ENCODE data around the gene NFILZ.
A peak's percentile ranks its signal among the peaks of the same experiment; 100 is the strongest.

Gene NFILZ, protein sequence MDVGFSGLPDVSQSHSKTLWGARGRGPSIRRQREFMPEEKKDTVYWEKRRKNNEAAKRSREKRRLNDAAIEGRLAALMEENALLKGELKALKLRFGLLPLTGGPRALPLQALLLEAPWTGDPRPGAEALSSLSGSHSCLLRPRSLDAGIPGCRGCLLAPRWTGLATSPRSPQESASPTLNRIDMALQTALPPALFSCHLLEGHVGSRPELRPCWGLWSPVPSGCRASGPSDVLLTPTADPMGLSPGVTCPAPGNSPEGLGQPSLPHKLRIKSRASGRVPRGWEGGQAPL

DNA sequence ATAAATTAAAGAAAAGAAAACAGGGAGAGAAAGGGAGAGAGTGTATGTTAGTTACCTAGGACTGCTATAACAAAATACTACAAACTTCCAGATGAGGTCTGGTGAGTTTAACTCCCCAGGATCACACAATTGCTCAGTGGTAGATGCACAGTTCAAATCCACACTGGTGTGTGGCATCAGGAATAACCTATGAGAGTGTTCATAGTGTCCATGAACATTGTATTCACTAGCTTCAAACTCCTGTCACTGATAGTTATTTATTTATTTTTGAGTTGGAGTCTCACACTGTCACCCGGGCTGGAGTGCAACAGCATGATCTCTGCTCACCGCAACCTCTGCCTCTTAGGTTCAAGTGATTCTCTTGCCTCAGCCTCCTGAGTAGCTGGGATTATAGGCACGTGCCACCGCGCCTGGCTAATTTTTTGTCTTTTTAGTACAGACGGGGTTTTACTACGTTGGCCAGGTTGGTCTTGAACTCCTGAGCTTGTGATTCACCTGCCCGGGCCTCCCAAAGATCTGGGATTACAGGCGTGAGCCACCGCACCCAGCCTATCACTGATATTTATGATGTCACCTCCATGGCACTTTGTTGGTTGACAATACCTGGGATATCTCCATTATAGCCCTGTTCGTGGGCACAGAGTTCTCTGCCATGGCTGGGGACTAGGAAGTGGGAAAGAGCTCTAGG, at the start of gene NFILZ:
NFILZ (plus strand) TSS at position 638 of the 688 bp plus-strand sequence. CDS start 46,133 bp downstream, outside the sequence.
- DNase-seq, result no peak

GRCh38 chr19:8580710-8581281, 49.6 kb upstream of the NFILZ start:
- intact Hi-C loops (cut with DNase I), result no loop called here
- DNase-seq, result peak; percentile 39 to 86 (median 72)

More for the DNA sequence above, at the start of gene NFILZ:
- intact Hi-C loops (cut with DNase I), result no loop called here

DNA sequence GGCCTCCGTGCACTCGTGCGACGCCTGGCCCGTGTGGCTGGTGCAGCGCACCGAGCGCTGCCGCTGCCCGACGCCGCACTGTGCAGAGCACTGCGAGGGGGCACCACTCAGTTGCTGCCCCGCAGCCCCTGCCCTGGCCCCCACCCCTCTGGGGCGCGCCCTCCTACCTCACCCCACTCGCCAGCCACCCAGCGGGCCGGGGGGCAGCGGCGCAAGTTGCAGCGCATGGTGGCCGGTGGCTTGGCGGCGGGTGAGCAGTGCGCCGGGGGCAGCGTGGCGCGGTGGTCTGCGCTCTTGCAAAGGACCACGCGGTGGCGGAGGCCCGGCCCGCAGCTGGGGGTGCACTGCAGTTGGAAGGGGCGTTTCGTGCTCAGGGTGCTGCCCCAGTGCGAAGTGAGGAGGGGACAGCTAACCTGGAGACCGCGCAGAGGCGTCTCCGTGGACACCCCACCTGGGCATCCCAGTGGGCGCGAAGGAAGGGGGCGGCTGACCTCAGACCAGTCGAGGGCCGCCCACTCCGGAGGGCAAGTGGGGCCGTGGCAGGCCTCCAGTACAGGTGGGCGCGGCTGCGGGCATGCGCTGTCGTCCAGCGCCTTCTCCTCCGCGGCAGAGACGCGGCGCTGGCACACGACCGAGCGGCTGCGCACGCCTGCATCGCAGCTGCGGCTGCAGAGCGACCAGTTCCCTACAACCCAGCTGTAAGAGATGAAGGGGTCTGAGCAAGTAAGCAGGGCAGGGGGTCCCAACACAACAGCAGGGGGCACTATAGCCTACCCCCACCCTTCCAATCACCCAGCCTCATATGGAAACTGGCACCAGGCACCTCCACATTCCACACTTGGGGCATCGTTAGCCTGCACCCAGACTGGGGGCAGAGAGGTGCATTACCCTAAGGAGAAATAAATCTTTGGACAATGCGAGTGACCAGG, 45.2 kb upstream of the NFILZ start:
- intact Hi-C loops (cut with DNase I), result no loop called here

GRCh38 chr19:8585894-8586750, 44.3 kb upstream of the NFILZ start:
- peak in 20 of 42 donors; percentile 15 to 70 (median 42) for DNase-seq

More for the DNA sequence above, 45.2 kb upstream of the NFILZ start:
- no peak for DNase-seq

DNA sequence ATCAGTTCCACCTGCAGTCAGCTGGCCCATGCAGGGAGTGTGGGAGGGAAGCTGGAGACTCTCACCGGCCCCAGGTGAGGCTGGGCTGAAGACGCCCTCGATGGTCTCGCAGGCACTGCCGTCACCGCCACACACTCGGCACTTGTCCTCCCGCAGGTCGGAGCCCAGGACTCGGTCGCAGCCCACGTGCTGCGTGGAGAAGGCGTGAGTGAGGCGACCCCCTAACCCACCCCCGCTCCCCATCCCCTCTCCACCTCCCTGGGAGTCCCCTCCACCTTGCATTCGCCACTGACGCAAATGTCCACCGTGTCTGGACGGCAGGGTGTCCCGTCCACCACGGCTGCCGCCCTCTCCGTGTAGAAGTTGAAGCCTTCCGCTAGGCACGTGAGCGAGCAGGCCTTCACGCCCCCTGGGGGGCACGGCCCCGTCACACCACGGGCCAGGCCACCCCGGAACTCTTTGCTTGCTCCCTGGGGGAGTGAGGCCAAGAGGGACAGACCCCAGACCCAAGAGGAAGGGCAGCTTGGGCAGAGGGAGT, 41.2 kb upstream of the NFILZ start:
- DNase-seq, result no peak
- intact Hi-C loops (cut with DNase I), result no loop called here

More at GRCh38 chr19:8585894-8586750, 44.3 kb upstream of the NFILZ start:
- intact Hi-C loops (cut with DNase I), result no loop called here

- intact Hi-C loops (cut with DNase I), result no loop called here
- DNase-seq, result peak; percentile 55 to 91 (median 79)
These were observed 38.0 kb upstream of the NFILZ start for GRCh38 chr19:8592231-8593009.

DNA sequence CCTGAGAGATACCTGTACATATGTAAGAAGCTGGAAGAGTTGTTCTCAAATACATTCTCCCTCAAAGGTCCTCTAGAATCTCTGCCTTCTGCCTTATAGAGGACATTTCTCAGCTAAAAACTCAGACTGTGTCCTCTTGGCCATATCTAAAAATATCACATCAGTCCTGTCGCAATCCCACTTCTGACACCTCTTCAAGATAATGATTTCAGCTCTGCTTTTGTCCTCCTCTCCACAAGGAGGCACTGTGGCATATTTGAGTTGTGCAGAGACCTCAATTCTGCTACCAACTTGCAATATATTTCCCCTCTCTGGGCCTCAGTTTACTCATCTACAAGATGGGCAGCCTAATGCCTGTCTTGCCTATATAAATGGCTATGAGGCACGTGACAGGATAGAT, 36.5 kb upstream of the NFILZ start:
- DNase-seq, result no peak
- intact Hi-C loops (cut with DNase I), result no loop called here

DNA sequence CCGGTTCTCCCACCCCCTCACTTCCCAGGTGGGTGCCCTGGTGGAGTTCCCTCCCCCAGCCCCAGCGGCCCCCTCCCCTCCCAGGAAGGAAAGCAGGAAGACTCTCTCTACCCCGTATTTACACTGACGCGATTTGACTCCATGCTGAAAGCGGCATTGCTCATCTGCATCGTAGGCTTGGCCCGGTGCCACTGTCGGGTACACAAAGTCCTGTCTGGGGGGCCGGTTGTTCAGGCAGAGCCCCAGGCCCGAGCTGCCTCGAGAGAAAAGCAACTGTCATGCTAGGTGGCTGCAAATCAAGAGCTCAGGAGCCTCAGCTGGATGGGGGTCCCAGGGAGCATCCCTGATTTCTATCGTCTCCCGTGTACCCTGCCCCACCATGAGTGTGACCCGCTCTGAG, 34.8 kb upstream of the NFILZ start:
- no peak for DNase-seq
- intact Hi-C loops (cut with DNase I), result no loop called here

GRCh38 chr19:8596168-8596567, 34.3 kb upstream of the NFILZ start:
- intact Hi-C loops (cut with DNase I), result no loop called here
- no peak for DNase-seq

- DNase-seq, result no peak
- intact Hi-C loops (cut with DNase I), result no loop called here
These were observed 30.4 kb upstream of the NFILZ start for GRCh38 chr19:8600064-8600463.

- intact Hi-C loops (cut with DNase I), result no loop called here
- DNase-seq, result no peak
These were observed 29.6 kb upstream of the NFILZ start for GRCh38 chr19:8600816-8601215.

DNA sequence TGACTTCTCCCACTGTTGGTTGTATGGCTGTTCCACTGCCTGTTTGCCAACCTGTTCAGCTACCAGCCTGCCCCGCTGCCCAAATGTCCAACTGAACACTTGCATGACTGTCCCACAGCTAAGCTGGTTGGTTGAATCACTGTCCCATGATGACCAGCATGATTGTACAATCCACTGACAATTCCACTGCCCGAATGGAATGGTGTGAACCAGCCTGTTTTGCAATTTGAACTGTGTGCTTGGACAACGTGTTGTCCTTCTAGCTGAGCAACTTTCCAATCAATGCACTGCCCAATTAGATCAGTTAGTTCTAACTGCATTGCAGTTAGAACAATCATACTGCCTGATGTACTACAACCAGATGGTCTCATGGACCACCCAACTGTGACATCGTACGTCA, 28.6 kb upstream of the NFILZ start:
- DNase-seq, result no peak
- intact Hi-C loops (cut with DNase I), result no loop called here

DNA sequence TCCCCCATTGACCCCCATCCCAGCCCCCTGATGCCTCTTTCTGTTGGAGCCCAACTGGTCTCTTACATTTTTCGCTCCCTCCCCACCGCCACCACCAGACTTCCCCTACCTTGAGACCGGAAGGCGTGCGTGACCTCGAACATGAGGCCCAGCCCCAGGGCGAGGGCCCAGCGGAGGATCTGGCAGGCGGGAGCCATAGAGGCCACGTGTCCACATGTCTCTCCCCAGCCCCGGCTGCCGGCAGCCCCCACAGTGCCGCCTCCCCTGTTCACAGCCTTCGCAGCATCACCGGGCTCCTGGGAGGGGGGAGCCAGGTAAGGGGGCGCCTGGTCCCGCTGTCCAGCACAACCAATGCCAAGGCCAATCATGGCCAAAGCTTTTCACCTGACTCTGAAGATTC, 24.9 kb upstream of the NFILZ start:
- no peak for DNase-seq
- intact Hi-C loops (cut with DNase I), result no loop called here

DNA sequence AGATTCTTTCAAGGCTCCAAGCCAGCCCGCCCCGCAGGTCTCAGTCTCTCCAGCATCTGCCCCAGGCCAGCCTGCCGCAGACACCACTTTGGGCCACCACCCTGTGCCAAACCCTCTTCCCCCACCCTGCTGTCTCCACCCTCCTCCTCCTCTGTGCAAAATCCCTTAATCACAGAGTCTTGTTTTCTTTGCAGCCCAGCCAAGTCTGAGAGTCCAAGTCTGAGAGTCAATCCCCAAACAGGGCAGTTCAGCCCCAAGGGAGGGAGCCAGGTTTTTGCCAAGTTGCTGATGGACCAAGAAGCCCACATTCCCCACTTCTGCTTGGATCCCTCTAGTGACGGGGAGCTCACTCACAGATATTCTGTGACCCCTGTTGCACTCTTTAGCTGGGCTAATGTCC, 23.0 kb upstream of the NFILZ start:
- DNase-seq, result no peak
- intact Hi-C loops (cut with DNase I), result no loop called here

DNA sequence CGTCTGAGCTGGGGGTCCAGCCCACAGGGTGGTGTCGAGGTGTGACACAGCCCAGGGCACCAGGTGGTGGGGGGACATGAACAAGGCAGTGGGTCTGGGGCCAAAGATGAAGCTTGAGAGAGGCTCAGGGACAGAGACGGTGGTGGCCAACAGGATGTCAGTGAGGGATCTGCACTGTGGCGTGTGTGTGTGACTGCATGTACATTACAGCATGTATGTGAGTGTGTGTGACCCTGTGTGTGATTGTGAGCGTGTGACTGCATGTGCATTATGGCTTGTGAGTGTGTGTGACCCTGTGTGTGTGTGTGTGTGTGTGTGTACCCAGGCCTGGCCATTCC, 21.5 kb upstream of the NFILZ start:
- intact Hi-C loops (cut with DNase I), result no loop called here
- DNase-seq, result no peak

- DNase-seq, result peak in 28 of 42 donors; percentile 11 to 51 (median 28)
- intact Hi-C loops (cut with DNase I), result no loop called here
These were observed 21.0 kb upstream of the NFILZ start for GRCh38 chr19:8609279-8610040.
